Ovary (tissue), 9 donors: ENCODE data around the gene C2CD4B. TPM values are rescaled to one million over a fixed set of nuclear protein-coding genes. Genes with fewer than 3 reads are reported as not detected.

Experiments used
- DNase-seq, 5 donors: peaks; one replicate each; pipeline ENCODE4 v3.0.0-alpha.2; 2019 to 2020
- H3K27ac ChIP-seq, 2 donors: fragments of 200-600 bp; one replicate each; pipeline versions ENCODE4 v1.5.1 to v1.8.0; 2019 to 2022
- H3K27me3 ChIP-seq: fragments of 200-600 bp; one replicate; pipeline ENCODE4 v1.8.0; 2022
- H3K36me3 ChIP-seq: fragments of 200-600 bp; sonication (generic); one replicate; pipeline ENCODE4 v1.5.1; 2019
- H3K4me1 ChIP-seq: one replicate; pipeline ENCODE4 v1.8.1; 2013; ENCODE audit warnings: mild to moderate bottlenecking, moderate library complexity; ENCODE audit not compliant: insufficient read depth
- H3K4me3 ChIP-seq: fragments of 200-600 bp; sonication (generic); one replicate; pipeline ENCODE4 v1.5.1; 2017
- H3K9me3 ChIP-seq, 2 donors: fragments of 200-600 bp in 1 of 2; sonication (generic) in 1 of 2; one replicate each; pipeline versions ENCODE4 v1.5.1 to v1.8.1; 2013 to 2019; ENCODE audit warnings: mild to moderate bottlenecking in 1 of 2, moderate library complexity in 1 of 2
- EP300 ChIP-seq: sonication (generic); formaldehyde crosslinking; IDR thresholded peaks from one replicate; pipeline ENCODE4 v1.6.1; 2017; ENCODE audit warnings: antibody characterized with exemption
- POLR2A ChIP-seq: fragments of 450-650 bp; IDR thresholded peaks from one replicate; pipeline ENCODE4 v1.6.1; 2017; ENCODE audit warnings: antibody characterized with exemption, mild to moderate bottlenecking, moderate library complexity
- WGBS, 3 donors: extraction: QIAGEN DNeasy Blood & Tissue Kit in 1 of 3; methylation state at CpG; one replicate each; pipeline versions ENCODE4 v1.1.5 to v1.1.7; 2013 to 2017; 5-methylcytosine and 5-hydroxymethylcytosine counted together
- intact Hi-C, 4 donors: fragments of 100-400 bp; cut with DNase I; formaldehyde crosslinking; loops; one replicate each; pipeline versions ENCODE4 v1.11.0 to v1.15.1; 2022 to 2023
- polyA plus RNA-seq, 2 donors: library from polyadenylated mRNA; stranded (reverse); fragments of 200-250 nt in 1 of 2; fragments of 350-450 nt in 1 of 2; fragmentation: Illumina TruSeq in 1 of 2; extraction: RNeasy Lipid Tissue Mini Kit (QIAGEN cat#74804) in 1 of 2; gene quantifications; one replicate each; pipeline ENCODE4 v1.2.3, GENCODE V29; 2013 to 2014
- total RNA-seq, 7 donors: library from RNA; depleted of rRNA in 2 of 7; stranded (reverse); fragments of >200 nt in 2 of 7; fragmentation: NEBNext Ultra II Directional in 3 of 7; extraction: Animal tissue kit (Norgen Biotek cat#: 25700) in 3 of 7; gene quantifications; one replicate each; pipeline versions ENCODE4 v1.1.0 to v1.2.4, GENCODE V29; 2016 to 2023
- TF ChIP-seq, protein P1 (sequence below), 3 donors: fragments of 450-650 bp in 2 of 3; fragments of 200-600 bp in 1 of 3; IDR thresholded peaks; one replicate each; pipeline versions ENCODE4 v1.5.1 to v1.8.0; 2016 to 2022; ENCODE audit warnings: antibody characterized with exemption in 3 of 3, mild to moderate bottlenecking in 1 of 3
- donor health status: DM: no; HTN: no; CAD: no; lungs with moderate emphysema.
- donor health status: DM: no; HTN: no; CAD: no.
- donor health status: Bipolar disorder and iron deficiency.
- donor health status: DM: yes; HTN: yes; CAD: no.
- donor health status: DM: no; HTN: no; CAD: no.
- donor health status: DM: yes; HTN: yes; CAD: no.

Gene C2CD4B
- total and polyA plus RNA-seq, 9 donors = 0.23 to 7.1 (median 1.5) TPM; not detected in 1

DNA sequence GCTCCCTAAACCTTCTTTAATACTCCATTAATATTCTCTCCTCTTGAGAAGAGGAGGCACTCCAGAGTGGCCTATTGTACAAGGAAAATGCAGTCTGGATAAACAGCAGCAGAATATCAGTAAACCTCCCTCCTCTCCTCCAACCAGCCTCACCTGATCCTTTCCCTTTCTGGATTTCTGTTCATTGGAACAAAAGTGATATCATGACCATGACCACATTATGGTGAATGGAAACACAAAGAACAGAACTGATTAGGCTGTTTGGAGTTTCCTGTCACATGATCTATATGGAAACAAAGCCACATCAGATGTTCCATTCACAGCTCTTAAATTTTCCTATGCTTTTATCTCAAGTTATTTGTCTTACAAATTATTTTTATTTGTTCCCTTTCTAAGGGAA lies 14.6 kb downstream of the C2CD4B start:
- intact Hi-C loops = no loop called here
- no peak overlapping the region for H3K4me3 ChIP-seq
- no peaks in the 10 kb centered on the region for H3K9me3 ChIP-seq
- no peak for DNase-seq
- H3K36me3 ChIP-seq = no peaks in the 10 kb centered on the region
- H3K27ac ChIP-seq = no peak overlapping the region
- H3K4me1 ChIP-seq = no peaks in the 10 kb centered on the region
- no peaks in the 10 kb centered on the region for H3K27me3 ChIP-seq
- TF ChIP-seq POLR2A (no peak), EP300 (no peak)
- TF ChIP-seq, protein P1, sequence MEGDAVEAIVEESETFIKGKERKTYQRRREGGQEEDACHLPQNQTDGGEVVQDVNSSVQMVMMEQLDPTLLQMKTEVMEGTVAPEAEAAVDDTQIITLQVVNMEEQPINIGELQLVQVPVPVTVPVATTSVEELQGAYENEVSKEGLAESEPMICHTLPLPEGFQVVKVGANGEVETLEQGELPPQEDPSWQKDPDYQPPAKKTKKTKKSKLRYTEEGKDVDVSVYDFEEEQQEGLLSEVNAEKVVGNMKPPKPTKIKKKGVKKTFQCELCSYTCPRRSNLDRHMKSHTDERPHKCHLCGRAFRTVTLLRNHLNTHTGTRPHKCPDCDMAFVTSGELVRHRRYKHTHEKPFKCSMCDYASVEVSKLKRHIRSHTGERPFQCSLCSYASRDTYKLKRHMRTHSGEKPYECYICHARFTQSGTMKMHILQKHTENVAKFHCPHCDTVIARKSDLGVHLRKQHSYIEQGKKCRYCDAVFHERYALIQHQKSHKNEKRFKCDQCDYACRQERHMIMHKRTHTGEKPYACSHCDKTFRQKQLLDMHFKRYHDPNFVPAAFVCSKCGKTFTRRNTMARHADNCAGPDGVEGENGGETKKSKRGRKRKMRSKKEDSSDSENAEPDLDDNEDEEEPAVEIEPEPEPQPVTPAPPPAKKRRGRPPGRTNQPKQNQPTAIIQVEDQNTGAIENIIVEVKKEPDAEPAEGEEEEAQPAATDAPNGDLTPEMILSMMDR (IDR thresholded peaks at IDR 0.05) = no peak

DNA sequence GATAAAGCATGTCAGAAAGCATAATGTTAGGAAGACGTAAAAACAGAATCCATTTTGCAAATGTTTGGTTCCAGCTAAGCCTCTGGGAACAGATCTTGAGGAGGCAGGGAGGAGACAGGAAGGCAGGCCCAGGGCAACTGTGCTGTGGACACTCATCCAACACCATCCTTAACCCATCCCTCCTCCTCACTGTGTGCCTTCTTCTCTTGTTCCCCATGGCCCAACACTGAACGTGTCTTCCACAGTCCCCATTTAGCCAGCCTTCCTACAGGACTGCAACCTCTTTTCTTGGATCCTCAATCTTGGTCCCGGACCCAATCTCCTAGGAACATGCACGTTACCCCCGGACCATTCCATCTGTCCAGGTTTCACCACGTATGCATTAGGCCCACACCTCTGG lies 15.4 kb downstream of the C2CD4B start:
- Histone ChIP-seq H3K9me3 (no peaks in the 10 kb centered on the region), H3K36me3 (no peaks in the 10 kb centered on the region), H3K4me1 (no peaks in the 10 kb centered on the region), H3K4me3 (no peak overlapping the region), H3K27ac (no peak overlapping the region), H3K27me3 (no peaks in the 10 kb centered on the region)
- intact Hi-C loops = no loop called here
- TF ChIP-seq EP300 = no peak
- TF ChIP-seq POLR2A = no peak
- WGBS, 3 donors = 91 to 92% (median 91%) methylated on average over 6 of the region's 6 CpGs
- DNase-seq = no peak

DNA sequence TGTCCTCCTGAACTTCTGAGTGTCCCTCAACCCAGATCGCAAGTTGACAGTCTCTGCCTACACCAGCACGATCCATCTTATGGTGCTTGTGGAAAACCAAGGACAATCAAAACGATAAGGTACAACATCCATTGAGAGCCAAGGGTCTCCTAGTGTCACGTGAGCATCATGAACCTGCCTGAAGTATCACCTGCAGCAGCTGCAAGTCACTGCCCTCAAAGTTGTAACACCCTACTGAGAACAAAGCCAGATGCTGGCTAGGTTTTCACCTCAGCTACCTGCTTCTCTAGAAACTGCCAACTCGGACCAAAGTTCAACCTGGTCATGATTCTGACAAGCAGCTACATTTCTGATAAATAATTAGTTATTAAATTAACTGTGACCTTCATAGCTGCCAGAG lies 17.5 kb downstream of the C2CD4B start:
- H3K4me3 ChIP-seq = no peak overlapping the region

DNA sequence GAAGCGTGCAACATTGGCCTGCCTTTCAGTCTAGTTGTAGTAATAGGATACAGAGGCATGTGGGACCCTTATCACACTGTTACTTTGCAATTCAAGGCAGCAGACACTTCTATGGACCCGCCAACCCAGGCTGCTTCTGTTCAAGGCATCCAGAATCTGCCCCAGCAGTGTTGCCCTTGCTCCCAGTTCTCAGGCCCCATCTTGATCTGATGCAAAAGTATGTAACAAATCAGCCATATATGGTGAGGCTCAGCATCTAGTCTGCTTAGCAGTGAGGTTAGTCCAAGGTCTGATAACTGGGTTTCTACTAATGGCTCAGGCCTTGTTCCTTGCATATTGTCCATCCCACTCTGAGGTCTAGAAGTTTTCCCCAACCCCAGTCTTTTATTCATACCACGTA lies 17.9 kb downstream of the C2CD4B start:
- Histone ChIP-seq H3K9me3 (no peaks in the 10 kb centered on the region), H3K4me3 (no peak overlapping the region), H3K4me1 (no peaks in the 10 kb centered on the region), H3K27ac (no peak overlapping the region), H3K36me3 (no peaks in the 10 kb centered on the region), H3K27me3 (no peaks in the 10 kb centered on the region)
- 87 to 90% (median 89%) methylated on average over 3 of the region's 3 CpGs for WGBS, 3 donors
- TF ChIP-seq EP300 = no peak
- TF ChIP-seq, protein P1 (IDR thresholded peaks at IDR 0.05) = no peak
- TF ChIP-seq POLR2A = no peak
- intact Hi-C loops = no loop called here
- no peak for DNase-seq

More for the DNA sequence above, 17.5 kb downstream of the C2CD4B start:
- H3K27me3 ChIP-seq = no peaks in the 10 kb centered on the region
- H3K9me3 ChIP-seq = no peaks in the 10 kb centered on the region
- no peak for DNase-seq
- 77 to 87% (median 77%) methylated on average over 5 of the region's 5 CpGs for WGBS, 3 donors
- H3K36me3 ChIP-seq = no peaks in the 10 kb centered on the region
- no peaks in the 10 kb centered on the region for H3K4me1 ChIP-seq
- no peak for TF ChIP-seq EP300
- TF ChIP-seq POLR2A = no peak
- TF ChIP-seq, protein P1 (IDR thresholded peaks at IDR 0.05) = no peak
- H3K27ac ChIP-seq = no peak overlapping the region
- intact Hi-C loops = no loop called here

DNA sequence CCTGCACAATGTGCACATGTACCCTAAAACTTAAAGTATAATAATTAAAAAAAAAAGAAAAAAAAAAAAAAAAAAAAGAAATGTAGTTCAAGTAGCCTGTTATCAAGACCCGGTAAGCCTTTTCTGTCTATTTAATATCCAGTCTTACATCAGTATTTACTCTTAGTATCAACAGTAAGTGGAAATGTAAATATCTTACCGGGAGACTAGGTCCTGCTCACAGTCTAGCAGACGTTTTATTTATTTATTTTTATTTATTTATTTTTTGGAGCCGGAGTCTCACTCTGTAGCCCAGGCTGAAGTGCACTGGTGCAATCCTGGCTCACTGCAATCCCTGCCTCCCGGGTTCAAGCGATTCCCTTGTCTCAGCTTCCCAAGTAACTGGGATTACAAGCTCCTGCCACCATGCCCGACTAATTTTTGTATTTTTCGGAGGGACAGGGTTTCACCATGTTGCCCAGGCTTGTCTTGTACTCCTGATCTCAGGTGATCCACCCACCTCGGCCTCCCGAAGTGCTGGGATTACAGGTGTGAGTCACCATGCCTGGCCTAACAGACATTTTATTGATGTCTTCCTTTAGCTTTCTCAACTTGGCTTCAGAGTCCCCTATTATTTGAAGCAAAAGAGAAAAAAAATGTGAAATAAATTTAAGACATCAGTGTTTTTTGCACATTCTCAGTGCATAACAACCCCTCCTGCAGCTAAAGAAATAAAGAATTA lies 19.9 kb downstream of the C2CD4B start:
- Histone ChIP-seq H3K36me3 (no peaks in the 10 kb centered on the region), H3K27ac (no peak overlapping the region), H3K4me1 (no peaks in the 10 kb centered on the region), H3K4me3 (no peak overlapping the region), H3K9me3 (no peaks in the 10 kb centered on the region), H3K27me3 (no peaks in the 10 kb centered on the region)
- TF ChIP-seq, protein P1 (IDR thresholded peaks at IDR 0.05) = no peak
- 87 to 88% (median 88%) methylated on average over 10 of the region's 10 CpGs for WGBS, 3 donors
- no peak for DNase-seq
- intact Hi-C loops = no loop called here
